KOPT-K1 (cell line): ENCODE data around the gene MID1IP1.

Source experiments
- H3K27ac ChIP-seq: fragments of 200-600 bp; sonication (generic); 2 replicates; pipeline ENCODE4 v1.5.1; 2016; ENCODE audit warnings: antibody characterized with exemption, mild to moderate bottlenecking, low read depth, low read length; ENCODE audit not compliant: poor library complexity, severe bottlenecking
- H3K36me3 ChIP-seq: fragments of 200-600 bp; sonication (generic); 2 replicates; pipeline ENCODE4 v1.5.1; 2017; ENCODE audit warnings: antibody characterized with exemption, mild to moderate bottlenecking, low read length, moderate library complexity; ENCODE audit not compliant: insufficient read depth
- H3K9me3 ChIP-seq: fragments of 200-600 bp; sonication (generic); 2 replicates; pipeline ENCODE4 v1.5.1; 2017; ENCODE audit warnings: antibody characterized with exemption, low read length, mild to moderate bottlenecking; ENCODE audit not compliant: insufficient read depth, poor library complexity, severe bottlenecking

Gene MID1IP1

GRCh38 chrX:38839944-38840343 lies 38.7 kb downstream of the MID1IP1 start:
- Histone ChIP-seq H3K36me3 (no peaks in the 10 kb centered on the region), H3K27ac (no peak overlapping the region), H3K9me3 (no peaks in the 10 kb centered on the region)

GRCh38 chrX:38841750-38842149 lies 40.5 kb downstream of the MID1IP1 start:
- Histone ChIP-seq H3K9me3 (no peaks in the 10 kb centered on the region), H3K27ac (no peak overlapping the region), H3K36me3 (no peaks in the 10 kb centered on the region)

- no peaks in the 10 kb centered on the region for H3K9me3 ChIP-seq
- no peaks in the 10 kb centered on the region for H3K36me3 ChIP-seq
- no peak overlapping the region for H3K27ac ChIP-seq
These were observed 44.2 kb downstream of the MID1IP1 start for GRCh38 chrX:38845426-38845825.

GRCh38 chrX:38847206-38847902 lies 46.1 kb downstream of the MID1IP1 start:
- no peaks in the 10 kb centered on the region for H3K9me3 ChIP-seq
- H3K36me3 ChIP-seq = no peaks in the 10 kb centered on the region
- H3K27ac ChIP-seq = no peak overlapping the region

GRCh38 chrX:38847903-38848230 lies 46.6 kb downstream of the MID1IP1 start:
- no peaks in the 10 kb centered on the region for H3K36me3 ChIP-seq
- no peak overlapping the region for H3K27ac ChIP-seq

GRCh38 chrX:38848671-38849455 lies 47.6 kb downstream of the MID1IP1 start:
- no peaks in the 10 kb centered on the region for H3K9me3 ChIP-seq
- no peak overlapping the region for H3K27ac ChIP-seq
- H3K36me3 ChIP-seq = no peaks in the 10 kb centered on the region

More at GRCh38 chrX:38847903-38848230, 46.6 kb downstream of the MID1IP1 start:
- H3K9me3 ChIP-seq = no peaks in the 10 kb centered on the region

- no peaks in the 10 kb centered on the region for H3K36me3 ChIP-seq
- H3K27ac ChIP-seq = no peak overlapping the region
- H3K9me3 ChIP-seq = no peaks in the 10 kb centered on the region
These were observed 49.7 kb downstream of the MID1IP1 start for GRCh38 chrX:38850807-38851544.

- Histone ChIP-seq H3K36me3 (no peaks in the 10 kb centered on the region), H3K27ac (no peak overlapping the region), H3K9me3 (no peaks in the 10 kb centered on the region)
These were observed 53.0 kb downstream of the MID1IP1 start for GRCh38 chrX:38854305-38854704.
